ENCODE measurements around the gene FBXL7.

Gene FBXL7

GRCh38 chr5:15680455-15680854 is 180.5 kb downstream of the FBXL7 start:
- DNase-seq = no peak

GRCh38 chr5:15682122-15682521 is 182.1 kb downstream of the FBXL7 start:
- no peak for DNase-seq

- DNase-seq = no peak
These were observed 182.6 kb downstream of the FBXL7 start for GRCh38 chr5:15682566-15682965.

- no peak for DNase-seq
These were observed 183.4 kb downstream of the FBXL7 start for GRCh38 chr5:15683332-15683731.

GRCh38 chr5:15687401-15687800 is 187.4 kb downstream of the FBXL7 start:
- DNase-seq = no peak

GRCh38 chr5:15689836-15690235 is 189.9 kb downstream of the FBXL7 start:
- no peak for DNase-seq

- no peak for DNase-seq
These were observed 190.6 kb downstream of the FBXL7 start for GRCh38 chr5:15690611-15691010.

GRCh38 chr5:15691521-15691920 is 191.5 kb downstream of the FBXL7 start:
- no peak for DNase-seq

GRCh38 chr5:15692706-15693381 is 192.9 kb downstream of the FBXL7 start:
- no peak for DNase-seq

- DNase-seq = no peak
These were observed 193.4 kb downstream of the FBXL7 start for GRCh38 chr5:15693382-15693728.

- no peak for DNase-seq
These were observed 194.0 kb downstream of the FBXL7 start for GRCh38 chr5:15693933-15694332.

GRCh38 chr5:15694696-15695214 is 194.8 kb downstream of the FBXL7 start:
- DNase-seq = no peak

- no peak for DNase-seq
These were observed 195.3 kb downstream of the FBXL7 start for GRCh38 chr5:15695215-15695731.

- DNase-seq = no peak
These were observed 200.4 kb downstream of the FBXL7 start for GRCh38 chr5:15700373-15700772.

GRCh38 chr5:15702102-15702501 is 202.1 kb downstream of the FBXL7 start:
- no peak for DNase-seq

GRCh38 chr5:15703901-15704300 is 203.9 kb downstream of the FBXL7 start:
- DNase-seq = no peak

GRCh38 chr5:15704397-15704947 is 204.5 kb downstream of the FBXL7 start:
- no peak for DNase-seq

- no peak for DNase-seq
These were observed 207.7 kb downstream of the FBXL7 start for GRCh38 chr5:15707631-15708030.

GRCh38 chr5:15711892-15712291 is 211.9 kb downstream of the FBXL7 start:
- no peak for DNase-seq

GRCh38 chr5:15715535-15715934 is 215.6 kb downstream of the FBXL7 start:
- DNase-seq = no peak

GRCh38 chr5:15715967-15716366 is 216.0 kb downstream of the FBXL7 start:
- no peak for DNase-seq

GRCh38 chr5:15717001-15717400 is 217.0 kb downstream of the FBXL7 start:
- DNase-seq = no peak

GRCh38 chr5:15718421-15719179 is 218.6 kb downstream of the FBXL7 start:
- DNase-seq = no peak

GRCh38 chr5:15719784-15720183 is 219.8 kb downstream of the FBXL7 start:
- DNase-seq = no peak

Measured in stimulated activated CD4-positive, alpha-beta T cell treated with anti-CD3 and anti-CD28 coated beads, Interleukin-15, amount 100 ng/mL, for 24 hours (primary cell).